Lower lobe of right lung (tissue), 2 donors: ENCODE measurements around the gene FSTL4. TPM values are rescaled to one million over a fixed set of nuclear protein-coding genes. Genes with fewer than 3 reads are reported as not detected.

Experiments
- ATAC-seq, 2 donors: fragments of 200-7000 bp; cut with Tn5 transposase; one replicate each; pipeline ENCODE4 v1.9.1; 2020 to 2022; ENCODE audit warnings: mild to moderate bottlenecking in 2 of 2, moderate library complexity in 2 of 2
- DNase-seq: peaks from one replicate; pipeline ENCODE4 v3.0.0-alpha.2; 2020
- H3K27ac ChIP-seq: fragments of 200-600 bp; one replicate; pipeline ENCODE4 v1.8.0; 2022
- H3K27me3 ChIP-seq: fragments of 200-600 bp; one replicate; pipeline ENCODE4 v1.8.0; 2022; ENCODE audit warnings: low read depth
- H3K36me3 ChIP-seq: fragments of 200-600 bp; one replicate; pipeline ENCODE4 v1.8.0; 2022; ENCODE audit warnings: mild to moderate bottlenecking
- H3K4me1 ChIP-seq: fragments of 200-600 bp; one replicate; pipeline ENCODE4 v1.8.0; 2022
- H3K4me3 ChIP-seq: fragments of 200-600 bp; one replicate; pipeline ENCODE4 v1.8.0; 2022; ENCODE audit warnings: mild to moderate bottlenecking
- H3K9me3 ChIP-seq: fragments of 200-600 bp; one replicate; pipeline ENCODE4 v1.8.0; 2022
- intact Hi-C: fragments of 100-400 bp; cut with DNase I; formaldehyde crosslinking; loops from one replicate; pipeline ENCODE4 v1.11.0; 2022
- long read RNA-seq: library from polyadenylated mRNA; unstranded; transcript quantifications from one replicate; pipeline ENCODE4 v2.0.0, GENCODE V29; 2021
- total RNA-seq: library from RNA; stranded (reverse); fragmentation: NEBNext Ultra II Directional; extraction: Animal tissue kit (Norgen Biotek cat#: 25700); gene quantifications from one replicate; pipeline ENCODE4 v1.2.1, GENCODE V29; 2021
- TF ChIP-seq, protein P1 (sequence below): fragments of 200-600 bp; IDR thresholded peaks from one replicate; pipeline ENCODE4 v1.8.0; 2022; ENCODE audit warnings: antibody characterized with exemption, mild to moderate bottlenecking
- donor health status: DM: no; HTN: yes; CAD: no; lungs with severe emphysema.

FSTL4 gene
- 1.9 TPM for total RNA-seq
- long read RNA-seq, partial matches to known transcripts, result 0 of 1 reads
- long read RNA-seq, other reads (novel, unspliced or antisense), result 1 of 1 reads

DNA sequence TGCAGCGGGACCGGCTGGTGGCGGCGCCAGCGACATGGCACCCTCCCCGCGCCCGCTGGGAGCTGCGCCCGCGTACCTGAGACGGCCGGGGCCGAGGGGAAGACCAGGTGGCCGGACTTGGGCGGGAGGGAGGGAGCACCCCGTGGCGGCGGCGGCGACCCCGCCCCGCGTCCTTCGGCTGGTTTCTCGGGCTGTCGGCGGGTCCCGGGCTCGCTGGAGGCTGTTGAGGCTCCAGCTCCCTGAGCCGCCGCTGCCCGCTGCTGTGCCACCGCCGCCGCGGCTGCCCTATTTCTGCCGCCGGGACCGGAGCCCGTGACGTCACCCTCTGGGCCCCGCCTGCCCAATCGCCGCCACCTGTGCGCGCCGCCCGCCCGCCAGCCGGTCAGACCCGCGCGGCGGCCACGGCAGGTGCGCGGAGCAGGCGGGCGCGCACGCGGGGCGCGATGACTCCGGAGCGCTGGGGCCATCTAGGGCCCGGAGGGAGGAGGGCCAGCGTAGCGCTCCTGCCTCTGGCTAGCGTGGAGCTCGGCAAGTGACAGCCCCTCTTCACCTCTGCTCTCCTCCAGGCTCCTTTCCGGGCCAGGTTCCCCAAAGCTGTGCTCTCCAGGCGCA lies at the start of gene FSTL4:
FSTL4 (minus strand) TSS at position 293 of the 612 bp plus-strand sequence.
- ATAC-seq (peak; percentile 82), DNase-seq (peak; percentile 68)
- peaks cover 18% of the 10 kb centered on the region for H3K4me1 ChIP-seq
- peak within 1 kb of the TSS; percentile 52 for H3K4me3 ChIP-seq
- no peaks in the 10 kb centered on the region for H3K9me3 ChIP-seq
- H3K27me3 ChIP-seq, result peaks cover 69% of the 10 kb centered on the region
- no peak within 1 kb of the TSS for H3K27ac ChIP-seq
- H3K36me3 ChIP-seq, result no peaks in the 10 kb centered on the region
- TF ChIP-seq, protein P1, sequence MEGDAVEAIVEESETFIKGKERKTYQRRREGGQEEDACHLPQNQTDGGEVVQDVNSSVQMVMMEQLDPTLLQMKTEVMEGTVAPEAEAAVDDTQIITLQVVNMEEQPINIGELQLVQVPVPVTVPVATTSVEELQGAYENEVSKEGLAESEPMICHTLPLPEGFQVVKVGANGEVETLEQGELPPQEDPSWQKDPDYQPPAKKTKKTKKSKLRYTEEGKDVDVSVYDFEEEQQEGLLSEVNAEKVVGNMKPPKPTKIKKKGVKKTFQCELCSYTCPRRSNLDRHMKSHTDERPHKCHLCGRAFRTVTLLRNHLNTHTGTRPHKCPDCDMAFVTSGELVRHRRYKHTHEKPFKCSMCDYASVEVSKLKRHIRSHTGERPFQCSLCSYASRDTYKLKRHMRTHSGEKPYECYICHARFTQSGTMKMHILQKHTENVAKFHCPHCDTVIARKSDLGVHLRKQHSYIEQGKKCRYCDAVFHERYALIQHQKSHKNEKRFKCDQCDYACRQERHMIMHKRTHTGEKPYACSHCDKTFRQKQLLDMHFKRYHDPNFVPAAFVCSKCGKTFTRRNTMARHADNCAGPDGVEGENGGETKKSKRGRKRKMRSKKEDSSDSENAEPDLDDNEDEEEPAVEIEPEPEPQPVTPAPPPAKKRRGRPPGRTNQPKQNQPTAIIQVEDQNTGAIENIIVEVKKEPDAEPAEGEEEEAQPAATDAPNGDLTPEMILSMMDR, result no peak
- intact Hi-C loops, result no loop called here

DNA sequence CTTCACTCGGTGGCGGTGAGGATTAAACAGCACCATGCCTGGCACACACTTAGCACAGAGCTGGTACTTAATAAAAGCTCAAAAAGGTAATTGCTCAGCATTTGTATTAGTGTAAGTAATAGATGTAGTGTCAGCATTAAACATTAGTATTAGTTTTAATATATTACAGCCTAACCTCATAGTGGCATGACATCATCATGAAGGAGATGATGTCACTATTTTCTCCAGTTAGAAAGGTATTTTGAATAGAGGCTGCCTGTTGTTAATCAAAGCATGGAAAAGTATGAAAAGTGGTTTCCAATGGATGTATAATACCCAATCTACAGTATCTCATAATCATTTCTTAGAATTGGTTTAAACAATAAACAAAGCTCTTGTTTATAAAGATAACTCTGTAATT lies 49.0 kb upstream of the FSTL4 start:
- no peaks in the 10 kb centered on the region for H3K36me3 ChIP-seq
- H3K27me3 ChIP-seq, result no peaks in the 10 kb centered on the region
- no peaks in the 10 kb centered on the region for H3K9me3 ChIP-seq
- H3K4me1 ChIP-seq, result no peaks in the 10 kb centered on the region
- DNase-seq, result no peak
- TF ChIP-seq, protein P1, result no peak
- no peak for ATAC-seq
- intact Hi-C loops, result no loop called here
- H3K27ac ChIP-seq, result no peak overlapping the region
- no peak overlapping the region for H3K4me3 ChIP-seq

DNA sequence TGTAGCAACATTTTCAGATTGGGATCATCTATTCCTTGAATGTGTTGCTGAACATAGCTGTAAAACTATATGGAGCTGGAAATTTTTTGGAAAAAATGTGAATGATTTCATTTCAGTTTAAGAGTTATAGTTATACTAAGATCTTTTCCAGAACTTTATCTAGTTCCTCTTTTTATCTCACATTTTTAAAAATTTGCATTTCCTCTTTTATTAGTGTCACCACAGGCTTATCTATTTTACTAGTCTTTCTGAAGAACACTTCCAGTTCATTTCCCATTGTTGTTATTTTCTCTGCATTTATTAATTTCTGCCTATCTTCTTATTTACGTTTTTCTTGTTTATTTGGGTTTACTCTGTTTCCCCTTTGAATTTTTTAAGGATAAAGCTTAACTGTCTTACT lies 46.0 kb upstream of the FSTL4 start:
- H3K4me3 ChIP-seq, result no peak overlapping the region
- no peaks in the 10 kb centered on the region for H3K27me3 ChIP-seq
- no peaks in the 10 kb centered on the region for H3K4me1 ChIP-seq
- ATAC-seq (no peak), DNase-seq (no peak)
- no peaks in the 10 kb centered on the region for H3K36me3 ChIP-seq
- H3K9me3 ChIP-seq, result no peaks in the 10 kb centered on the region
- H3K27ac ChIP-seq, result no peak overlapping the region
- intact Hi-C loops, result no loop called here
- TF ChIP-seq, protein P1, result no peak

DNA sequence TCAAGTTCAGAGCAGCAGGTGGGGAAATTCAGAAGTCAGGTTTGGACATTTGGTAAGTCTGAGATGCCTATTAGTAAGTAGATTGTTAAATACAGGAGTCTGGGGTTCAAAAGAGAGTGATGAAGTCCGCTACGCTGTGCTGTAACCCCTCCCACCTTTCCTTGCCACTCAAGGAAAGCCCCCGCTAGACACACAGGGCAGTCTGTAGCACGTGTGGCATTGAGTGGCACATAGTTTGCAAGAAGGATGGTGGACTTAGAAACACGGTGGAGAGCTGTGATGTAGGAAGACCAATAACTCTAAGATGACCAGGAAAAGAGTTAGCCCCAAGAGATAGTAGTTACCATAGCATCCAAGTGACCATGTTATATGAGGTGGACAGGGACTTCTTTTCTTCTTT lies 44.7 kb upstream of the FSTL4 start:
- ATAC-seq, result no peak

DNA sequence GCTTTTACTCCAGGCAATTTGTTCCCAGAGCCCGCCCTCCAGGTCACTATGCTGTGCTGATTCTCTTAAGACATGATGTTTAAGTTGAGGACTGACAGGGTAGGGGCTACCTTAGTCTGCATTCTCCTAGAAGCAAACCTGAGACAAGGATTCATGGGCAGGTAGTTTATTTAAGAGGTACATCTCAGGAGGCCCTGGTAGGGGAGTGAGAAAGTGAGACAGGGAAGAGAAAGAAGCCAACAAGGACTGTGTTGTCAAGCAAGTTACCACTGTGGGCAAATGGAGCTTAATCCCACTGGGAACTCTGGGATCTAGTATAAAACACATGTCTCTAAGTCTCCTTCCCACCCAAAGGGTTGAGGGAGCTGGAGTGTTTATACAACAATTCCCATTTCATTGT lies 43.6 kb upstream of the FSTL4 start:
- H3K4me1 ChIP-seq, result no peaks in the 10 kb centered on the region
- H3K36me3 ChIP-seq, result no peaks in the 10 kb centered on the region
- DNase-seq (no peak), ATAC-seq (no peak)
- H3K4me3 ChIP-seq, result no peak overlapping the region
- no peak overlapping the region for H3K27ac ChIP-seq
- TF ChIP-seq, protein P1, result no peak
- no peaks in the 10 kb centered on the region for H3K9me3 ChIP-seq
- intact Hi-C loops, result no loop called here
- H3K27me3 ChIP-seq, result no peaks in the 10 kb centered on the region

More for the DNA sequence above, 44.7 kb upstream of the FSTL4 start:
- H3K4me1 ChIP-seq, result no peaks in the 10 kb centered on the region
- TF ChIP-seq, protein P1, result no peak
- no peak for DNase-seq
- H3K9me3 ChIP-seq, result no peaks in the 10 kb centered on the region
- no peak overlapping the region for H3K4me3 ChIP-seq
- H3K27me3 ChIP-seq, result no peaks in the 10 kb centered on the region
- H3K36me3 ChIP-seq, result no peaks in the 10 kb centered on the region
- intact Hi-C loops, result no loop called here
- H3K27ac ChIP-seq, result no peak overlapping the region
